ENCODE data around the gene CTSL.

CTSL gene

DNA sequence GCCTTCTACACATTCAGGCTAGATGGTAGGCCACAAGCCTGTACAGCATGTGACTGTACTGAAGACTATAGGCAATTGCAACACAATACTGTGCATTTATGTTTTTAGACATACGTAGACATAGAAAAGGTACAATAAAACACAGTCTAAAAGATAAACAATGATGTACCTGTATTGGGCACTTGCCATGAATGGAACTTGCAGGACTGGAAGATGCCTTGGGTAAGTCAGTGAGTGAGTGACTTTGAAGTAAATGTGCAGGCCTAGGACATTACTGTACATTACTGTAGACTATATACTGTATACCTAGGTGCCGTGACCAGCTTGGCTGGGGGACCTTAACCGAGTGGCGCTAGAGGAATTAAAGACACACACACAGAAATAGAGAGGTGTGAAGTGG lies 53.1 kb downstream of the CTSL start:
- TF ChIP-seq, protein P1, sequence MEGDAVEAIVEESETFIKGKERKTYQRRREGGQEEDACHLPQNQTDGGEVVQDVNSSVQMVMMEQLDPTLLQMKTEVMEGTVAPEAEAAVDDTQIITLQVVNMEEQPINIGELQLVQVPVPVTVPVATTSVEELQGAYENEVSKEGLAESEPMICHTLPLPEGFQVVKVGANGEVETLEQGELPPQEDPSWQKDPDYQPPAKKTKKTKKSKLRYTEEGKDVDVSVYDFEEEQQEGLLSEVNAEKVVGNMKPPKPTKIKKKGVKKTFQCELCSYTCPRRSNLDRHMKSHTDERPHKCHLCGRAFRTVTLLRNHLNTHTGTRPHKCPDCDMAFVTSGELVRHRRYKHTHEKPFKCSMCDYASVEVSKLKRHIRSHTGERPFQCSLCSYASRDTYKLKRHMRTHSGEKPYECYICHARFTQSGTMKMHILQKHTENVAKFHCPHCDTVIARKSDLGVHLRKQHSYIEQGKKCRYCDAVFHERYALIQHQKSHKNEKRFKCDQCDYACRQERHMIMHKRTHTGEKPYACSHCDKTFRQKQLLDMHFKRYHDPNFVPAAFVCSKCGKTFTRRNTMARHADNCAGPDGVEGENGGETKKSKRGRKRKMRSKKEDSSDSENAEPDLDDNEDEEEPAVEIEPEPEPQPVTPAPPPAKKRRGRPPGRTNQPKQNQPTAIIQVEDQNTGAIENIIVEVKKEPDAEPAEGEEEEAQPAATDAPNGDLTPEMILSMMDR (IDR thresholded peaks at IDR 0.05; ENCODE audit: extremely low read depth, insufficient read depth, missing control alignments): no peak
- DNase-seq (ENCODE audit: low spot score): no peak
- in situ Hi-C loops (cut with MboI; ENCODE audit: low pct_unique_long_range_greater_than_20kb, low sequenced_read_pairs, unreplicated experiment): no loop called here

Measured in GM13977 (cell line).